K562 (cell line): Measurements from ENCODE around the gene ANKS1B. TPM values are rescaled to one million over a fixed set of nuclear protein-coding genes. Genes with fewer than 3 reads are reported as not detected.

Experiments
- ATAC-seq: fragments of 200-7000 bp; cut with Tn5 transposase; 3 replicates; pipeline ENCODE4 v1.9.1; 2020; ENCODE audit warnings: moderate library complexity
- BruUV-seq: library from RNA; stranded (reverse); fragments of 400-500 nt; replicated peaks from 2 replicates; lab custom pipeline; 2021; lab: Mats Ljungman, UMichigan
- CTCF ChIA-PET: fragments of 300-600 bp; formaldehyde crosslinking; extraction: SDS; loops from one replicate; lab custom pipeline; 2021; ENCODE audit warnings: low intra/inter-chr PET ratio; lab: Yijun Ruan, JAX
- POLR2A ChIA-PET: fragments of 300-600, 350-650 bp; sonication (Branson Sonifier 250); formaldehyde crosslinking; extraction: SDS; loops from one replicate; lab custom pipeline; 2021; ENCODE audit warnings: antibody characterized with exemption, inconsistent platforms; lab: Yijun Ruan, JAX
- DNase-seq, 4 experiments: peaks; one replicate each; pipeline versions ENCODE4 v3.0.0 to v3.0.0-alpha.2; 2011 to 2018; ENCODE audit warnings: low spot score in 3 of 4, mixed read lengths in 3 of 4; ENCODE audit errors: extremely low read depth in 1 of 4
- FAIRE-seq: peaks from 2 replicates; lab custom pipeline; 2011; peaks lifted over from hg19 to GRCh38; lab: Jason Lieb, UNC
- H2AFZ ChIP-seq: 2 replicates; pipeline ENCODE4 v1.6.0; 2011; ENCODE audit warnings: low read depth, low read length, control low read depth, inconsistent platforms
- H3K27ac ChIP-seq: fragments of 200-600 bp; 3 replicates; pipeline ENCODE4 v1.8.0; 2011; ENCODE audit warnings: low read depth, mild to moderate bottlenecking, control low read depth, inconsistent platforms, low read length, moderate library complexity, mixed read lengths; ENCODE audit errors: extremely low read depth
- H3K27me3 ChIP-seq, 2 experiments: fragments of 300-600 bp in 1 of 2; 2 replicates in 1 of 2; 3 replicates in 1 of 2; pipeline versions ENCODE4 v1.6.0 to v1.8.0; 2011; ENCODE audit warnings: inconsistent platforms in 2 of 2, low read length in 2 of 2, mild to moderate bottlenecking in 1 of 2, mixed read lengths in 1 of 2, moderate library complexity in 1 of 2; ENCODE audit not compliant: control insufficient read depth in 2 of 2, insufficient read depth in 2 of 2
- H3K36me3 ChIP-seq: fragments of 300-600 bp; 3 replicates; pipeline ENCODE4 v1.8.0; 2011; ENCODE audit warnings: mild to moderate bottlenecking, low read length, inconsistent platforms; ENCODE audit not compliant: control insufficient read depth, insufficient read depth
- H3K4me1 ChIP-seq, 2 experiments: fragments of 200-600 bp in 1 of 2; replicated peaks in 1 of 2; 2 replicates in 1 of 2; 3 replicates in 1 of 2; pipeline versions ENCODE4 v1.5.1 to v1.8.0; 2011; ENCODE audit warnings: inconsistent platforms in 2 of 2, low read length in 2 of 2, mild to moderate bottlenecking in 1 of 2, mixed read lengths in 1 of 2, moderate library complexity in 1 of 2; ENCODE audit not compliant: control insufficient read depth in 2 of 2, insufficient read depth in 2 of 2
- H3K4me2 ChIP-seq: 2 replicates; pipeline ENCODE4 v1.6.1; 2011; ENCODE audit warnings: low read length, control low read depth, inconsistent platforms, mixed read lengths; ENCODE audit not compliant: insufficient read depth
- H3K4me3 ChIP-seq: fragments of 200-600 bp; sonication (generic), shearing (Covaris generic); 2 replicates; pipeline ENCODE4 v1.5.1; 2016; ENCODE audit warnings: control low read depth, inconsistent platforms
- H3K79me2 ChIP-seq: fragments of 200-600 bp; 3 replicates; pipeline ENCODE4 v1.8.0; 2011; ENCODE audit warnings: low read length, inconsistent platforms; ENCODE audit not compliant: control insufficient read depth, insufficient read depth
- H3K9ac ChIP-seq, 2 experiments: 2 replicates each; pipeline versions ENCODE4 v1.6.0 to v1.6.1; 2011; ENCODE audit warnings: low read depth in 2 of 2, low read length in 2 of 2, control low read depth in 1 of 2, inconsistent platforms in 1 of 2, mild to moderate bottlenecking in 1 of 2, mixed read lengths in 1 of 2; ENCODE audit not compliant: insufficient read depth in 1 of 2
- H3K9me1 ChIP-seq: one replicate; pipeline ENCODE4 v1.6.0; 2011; ENCODE audit warnings: inconsistent platforms, mild to moderate bottlenecking, low read length, moderate library complexity; ENCODE audit not compliant: control insufficient read depth, insufficient read depth
- H3K9me3 ChIP-seq: replicated peaks from 2 replicates; pipeline ENCODE4 v1.5.1; 2011; ENCODE audit warnings: low read depth, low read length, inconsistent platforms; ENCODE audit not compliant: control insufficient read depth, insufficient read depth
- H4K20me1 ChIP-seq: replicated peaks from 2 replicates; pipeline ENCODE4 v1.6.1; 2011; ENCODE audit warnings: low read length, inconsistent platforms, mixed read lengths; ENCODE audit not compliant: control insufficient read depth, insufficient read depth
- FOXP1 ChIP-seq: sonication (generic); formaldehyde crosslinking; IDR thresholded peaks from 2 replicates; pipeline ENCODE4 v1.8.0; 2022; ENCODE audit warnings: mild to moderate bottlenecking, missing genetic modification reagents
- GTF2A2 ChIP-seq: IDR thresholded peaks from 2 replicates; pipeline ENCODE4 v1.6.1; 2016; ENCODE audit warnings: mild to moderate bottlenecking, missing genetic modification characterization, missing compliant biosample characterization
- KAT8 ChIP-seq: fragments of 450-650 bp; IDR thresholded peaks from 2 replicates; pipeline ENCODE4 v1.6.1; 2016; ENCODE audit warnings: low read depth, mild to moderate bottlenecking
- KDM5B ChIP-seq: fragments of 200-600 bp; sonication (generic); IDR thresholded peaks from 2 replicates; pipeline ENCODE4 v1.6.1; 2012; ENCODE audit warnings: low read depth, mild to moderate bottlenecking, moderate library complexity, low read length, control low read depth, inconsistent platforms; ENCODE audit not compliant: insufficient replicate concordance
- MIER1 ChIP-seq: fragments of 450-650 bp; IDR thresholded peaks from 2 replicates; pipeline ENCODE4 v1.6.1; 2016; ENCODE audit warnings: antibody characterized with exemption, mild to moderate bottlenecking, low read depth
- POLR2AphosphoS5 ChIP-seq: IDR thresholded peaks from 2 replicates; pipeline ENCODE4 v1.6.1; 2011; ENCODE audit warnings: mild to moderate bottlenecking, low read depth, low read length, moderate library complexity; ENCODE audit not compliant: control insufficient read depth, insufficient read depth
- ZNF551 ChIP-seq: fragments of 250-450 bp; sonication (Bioruptor Pico); IDR thresholded peaks from 2 replicates; pipeline ENCODE4 v1.5.0; 2021; ENCODE audit warnings: mild to moderate bottlenecking, moderate library complexity
- in situ Hi-C: fragments of 300-500 bp; cut with MboI; formaldehyde crosslinking; loops from 4 replicates; pipeline ENCODE4 v1.15.0; 2018; ENCODE audit warnings: inconsistent platforms, mixed read lengths
- intact Hi-C: fragments of 100-400 bp; cut with micrococcal nuclease; formaldehyde crosslinking; loops from 2 replicates; pipeline ENCODE4 v1.14.2; 2022
- polyA plus RNA-seq, 8 experiments: library from polyadenylated mRNA; depleted of rRNA in 4 of 8; stranded (reverse) in 5 of 8; unstranded in 3 of 8; fragments of >200 nt; fragmentation: Nextera tagmentation in 2 of 8; fragmentation: Illumina TruSeq in 1 of 8; extraction: Ambion mirVana in 2 of 8; extraction: Trizol in 1 of 8; gene quantifications; 2 replicates each; pipeline versions ENCODE4 v1.2.1 to v1.2.3, GENCODE V29; 2011 to 2014; ENCODE audit warnings: inconsistent platforms in 1 of 8, missing spikeins in 1 of 8
- total RNA-seq, 7 experiments: library from RNA; depleted of rRNA in 6 of 7; stranded (reverse); fragments of >200 nt in 6 of 7; fragmentation: Illumina TruSeq in 2 of 7; extraction: Trizol in 2 of 7; gene quantifications; 2 replicates each; pipeline versions ENCODE4 v1.2.1 to v1.2.3, GENCODE V29; 2011 to 2021; ENCODE audit warnings: low replicate concordance in 1 of 7

Gene ANKS1B
- total and polyA plus RNA-seq, 9 of the 15 experiments (the other 6 are each of a cell fraction or from before 2014, with no cell fraction given) = 0.04 to 0.47 (median 0.28) TPM; not detected in 4

DNA sequence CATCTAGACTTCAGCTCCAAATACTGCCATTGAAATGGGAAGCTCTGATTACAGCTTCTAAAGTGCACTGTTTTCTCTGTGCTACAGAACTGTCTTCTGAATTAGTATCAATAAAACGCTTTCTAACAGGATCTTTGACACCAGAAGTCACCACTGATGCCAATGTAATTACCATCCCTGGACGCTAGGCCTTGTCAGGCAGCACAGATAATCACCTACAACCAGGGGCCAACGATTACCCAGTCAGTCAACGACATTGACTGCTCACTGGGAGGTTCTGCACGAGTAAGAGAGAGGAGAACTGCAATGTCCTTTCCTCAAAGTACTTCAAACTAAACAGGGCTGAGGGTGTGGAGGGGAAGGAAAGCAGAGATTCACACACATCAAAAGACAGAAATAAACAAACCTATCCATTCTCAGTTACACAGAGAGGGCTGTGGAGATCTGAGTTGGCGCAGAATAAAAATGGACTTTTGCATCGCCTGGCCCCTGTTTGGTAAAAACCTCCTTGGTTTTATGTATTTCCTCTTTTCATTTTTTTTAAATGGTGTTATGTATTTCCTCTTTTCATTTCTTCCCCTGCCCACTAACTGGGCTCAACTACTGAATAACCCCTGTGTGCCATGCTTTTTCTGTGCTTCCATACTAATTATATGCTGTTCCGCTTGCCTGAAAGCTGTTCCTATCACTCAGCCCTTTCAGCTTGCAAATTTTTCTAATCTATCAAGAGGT lies 847.4 kb downstream of the ANKS1B start (continued):
- TF ChIP-seq KDM5B (no peak), ZNF551 (CRISPR knock-in tag) (no peak), MIER1 (no peak), GTF2A2 (no peak), KAT8 (no peak)

- no peak for DNase-seq
- H3K4me3 ChIP-seq = no peak overlapping the region
- CTCF ChIA-PET = no interaction called here
Observed at GRCh38 chr12:99136516-99136915, 848.2 kb downstream of the ANKS1B start.

More at GRCh38 chr12:99136516-99136915, 848.2 kb downstream of the ANKS1B start:
- Histone ChIP-seq H3K27ac (no peak overlapping the region), H3K9me3 (no peaks in the 10 kb centered on the region), H2AFZ (no peak overlapping the region), H3K4me2 (no peak overlapping the region), H3K36me3 (no peaks in the 10 kb centered on the region), H3K27me3 (no peaks in the 10 kb centered on the region), H3K4me1 (no peaks in the 10 kb centered on the region), H3K9ac (no peak overlapping the region), H4K20me1 (no peaks in the 10 kb centered on the region)
- POLR2A ChIA-PET = no interaction called here
- ATAC-seq = no peak
- BruUV-seq = no TSS peak
- intact Hi-C loops = no loop called here
- FAIRE-seq = no peak
- TF ChIP-seq POLR2AphosphoS5 (no peak), FOXP1 (no peak)
- TF ChIP-seq, all 486 proteins: peak for 0
- Histone ChIP-seq H3K79me2 (no peaks in the 10 kb centered on the region), H3K9me1 (no peaks in the 10 kb centered on the region)
- in situ Hi-C loops = no loop called here
